TTC549 (cell line): Measurements from ENCODE around the gene GNRHR.
A peak's percentile ranks its signal among the peaks of the same experiment; 100 is the strongest.

Experiments
- FAIRE-seq: peaks from 2 replicates; lab custom pipeline; 2012; peaks lifted over from hg19 to GRCh38; lab: Jason Lieb, UNC

GNRHR gene

GRCh38 chr4:67700116-67700737 is 54.0 kb downstream of the GNRHR start:
- no peak for FAIRE-seq

- no peak for FAIRE-seq
Measured at GRCh38 chr4:67699603-67700002, 54.6 kb downstream of the GNRHR start.

GRCh38 chr4:67697860-67698687 is 56.1 kb downstream of the GNRHR start:
- no peak for FAIRE-seq

GRCh38 chr4:67696061-67696460 is 58.1 kb downstream of the GNRHR start:
- peak; percentile 51 for FAIRE-seq

DNA sequence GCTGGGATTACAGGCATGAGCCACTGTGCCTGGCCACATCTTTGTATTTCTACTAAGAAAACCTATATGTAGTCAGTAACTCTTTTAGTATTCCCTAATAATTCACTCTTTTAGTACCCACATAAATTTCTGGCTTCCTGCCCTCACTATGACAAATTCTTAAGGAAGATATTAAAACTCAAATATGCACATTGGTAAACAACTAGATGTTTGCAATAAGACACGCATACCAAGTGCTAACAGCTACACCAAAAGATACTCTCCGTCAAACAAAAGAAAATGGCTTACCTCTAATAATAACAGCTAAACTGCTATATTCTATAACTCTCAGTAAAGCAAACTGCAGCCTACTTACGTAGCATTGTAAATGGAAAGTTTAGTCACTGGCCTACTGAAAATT is 59.5 kb downstream of the GNRHR start:
- FAIRE-seq: no peak

GRCh38 chr4:67691328-67691727 is 62.9 kb downstream of the GNRHR start:
- FAIRE-seq: no peak
